PC-3 (cell line): ENCODE measurements around the gene UBQLN1. TPM values are rescaled to one million over a fixed set of nuclear protein-coding genes. Genes with fewer than 3 reads are reported as not detected.

Experiments used
- ATAC-seq: fragments of 200-7000 bp; cut with Tn5 transposase; 2 replicates; pipeline ENCODE4 v1.9.1; 2020; ENCODE audit warnings: mild to moderate bottlenecking, moderate library complexity
- BruUV-seq: library from RNA; stranded (reverse); fragments of 400-500 nt; replicated peaks from 2 replicates; lab custom pipeline; 2021; lab: Mats Ljungman, UMichigan
- CTCF ChIA-PET: fragments of 300-600 bp; sonication (Branson Sonifier 250); formaldehyde crosslinking; loops from one replicate; lab custom pipeline; 2022; ENCODE audit warnings: antibody characterized with exemption; lab: Charles Lee
- POLR2A ChIA-PET: fragments of 300-600 bp; sonication (Branson Sonifier 250); formaldehyde crosslinking; loops from one replicate; lab custom pipeline; 2022; ENCODE audit warnings: antibody characterized with exemption; ENCODE audit not compliant: unreplicated experiment; lab: Charles Lee
- DNase-seq: peaks from one replicate; pipeline ENCODE4 v3.0.0-alpha.2; 2015
- H2AFZ ChIP-seq: fragments of 300-600 bp; sonication (generic); 2 replicates; pipeline ENCODE4 v1.6.0; 2016; ENCODE audit warnings: antibody characterized with exemption, low read length
- H3F3A ChIP-seq: fragments of 300-600 bp; sonication (generic); one replicate; pipeline ENCODE4 v1.6.0; 2017; ENCODE audit warnings: antibody characterized with exemption, low read length, control low read depth, mild to moderate bottlenecking; ENCODE audit not compliant: unreplicated experiment
- H3K27ac ChIP-seq: fragments of 300-600 bp; sonication (generic); 2 replicates; pipeline ENCODE4 v1.5.1; 2016; ENCODE audit warnings: mild to moderate bottlenecking, low read length
- H3K27me3 ChIP-seq: fragments of 300-600 bp; sonication (generic); 2 replicates; pipeline ENCODE4 v1.6.1; 2016; ENCODE audit warnings: low read length, mixed read lengths
- H3K36me3 ChIP-seq: fragments of 300-600 bp; sonication (generic); 2 replicates; pipeline ENCODE4 v1.6.1; 2016; ENCODE audit warnings: low read depth, mixed run types, low read length, mixed read lengths
- H3K4me1 ChIP-seq: fragments of 300-600 bp; sonication (generic); 2 replicates; pipeline ENCODE4 v1.5.1; 2016; ENCODE audit warnings: low read length; ENCODE audit not compliant: insufficient read depth
- H3K4me2 ChIP-seq: fragments of 300-600 bp; sonication (generic); 2 replicates; pipeline ENCODE4 v1.6.0; 2016; ENCODE audit warnings: low read length
- H3K4me3 ChIP-seq: fragments of 300-600 bp; sonication (generic); 2 replicates; pipeline ENCODE4 v1.5.1; 2016; ENCODE audit warnings: mild to moderate bottlenecking, low read length, mixed read lengths
- H3K79me2 ChIP-seq: fragments of 300-600 bp; sonication (generic); 2 replicates; pipeline ENCODE4 v1.6.1; 2017; ENCODE audit warnings: low read length, mixed read lengths
- H3K9ac ChIP-seq: fragments of 300-600 bp; sonication (generic); 2 replicates; pipeline ENCODE4 v1.6.0; 2016; ENCODE audit warnings: mild to moderate bottlenecking, low read length
- H3K9me2 ChIP-seq: fragments of 300-600 bp; sonication (generic); replicated peaks from 2 replicates; pipeline ENCODE4 v1.6.1; 2016; ENCODE audit warnings: mixed run types, low read length, mixed read lengths
- H3K9me3 ChIP-seq: fragments of 300-600 bp; sonication (generic); 2 replicates; pipeline ENCODE4 v1.6.1; 2016; ENCODE audit warnings: low read length, mixed read lengths
- H4K20me1 ChIP-seq: fragments of 300-600 bp; sonication (generic); 2 replicates; pipeline ENCODE4 v1.6.1; 2016; ENCODE audit warnings: low read length, mixed read lengths
- CTCF ChIP-seq: fragments of 300-600 bp; sonication (generic); conservative IDR thresholded peaks from 2 replicates; pipeline ENCODE4 v1.5.1; 2017; ENCODE audit warnings: antibody characterized with exemption, low read depth, mild to moderate bottlenecking, low read length
- EZH2 ChIP-seq: fragments of 300-600 bp; sonication (generic); IDR thresholded peaks from one replicate; pipeline ENCODE4 v1.6.1; 2017; ENCODE audit warnings: antibody characterized with exemption, mild to moderate bottlenecking, low read length; ENCODE audit not compliant: unreplicated experiment
- EZH2phosphoT487 ChIP-seq: fragments of 300-600 bp; sonication (generic); IDR thresholded peaks from 2 replicates; pipeline ENCODE4 v1.6.1; 2018; ENCODE audit warnings: mild to moderate bottlenecking, antibody characterized with exemption, low read length, borderline replicate concordance
- intact Hi-C: fragments of 100-400 bp; cut with micrococcal nuclease; formaldehyde crosslinking; loops from 2 replicates; pipeline ENCODE4 v1.9.0; 2023
- total RNA-seq: library from RNA; depleted of rRNA; stranded (reverse); fragments of >200 nt; gene quantifications from 2 replicates; pipeline ENCODE4 v1.2.3, GENCODE V29; 2014

Gene UBQLN1
- total RNA-seq, 1 experiment from 2014 or later = 105 TPM

- ChIA-PET POLR2A (no interaction called here), CTCF (no interaction called here)
- Histone ChIP-seq H3K9me3 (no peaks in the 10 kb centered on the region), H3K4me2 (no peak overlapping the region), H3K27ac (no peak overlapping the region), H3K9ac (no peak overlapping the region), H3K9me2 (no peaks in the 10 kb centered on the region), H3F3A (no peaks in the 10 kb centered on the region), H3K4me3 (no peak overlapping the region), H3K79me2 (no peaks in the 10 kb centered on the region), H4K20me1 (no peaks in the 10 kb centered on the region), H3K4me1 (no peaks in the 10 kb centered on the region), H3K27me3 (no peaks in the 10 kb centered on the region), H3K36me3 (no peaks in the 10 kb centered on the region), H2AFZ (no peak overlapping the region)
- ATAC-seq = no peak
- intact Hi-C loops = no loop called here
- no peak for TF ChIP-seq CTCF
- no peak for TF ChIP-seq EZH2
- no peak for TF ChIP-seq EZH2phosphoT487
- DNase-seq = no peak
- no TSS peak for BruUV-seq
These were observed 8.0 kb upstream of the UBQLN1 start for GRCh38 chr9:83715794-83716193.

GRCh38 chr9:83715221-83715620 lies 7.5 kb upstream of the UBQLN1 start:
- no peaks in the 10 kb centered on the region for H3K4me1 ChIP-seq
- H3K9me3 ChIP-seq = no peaks in the 10 kb centered on the region
- no peak overlapping the region for H3K4me3 ChIP-seq
- intact Hi-C loops = no loop called here
- no peak for ATAC-seq
- no peak overlapping the region for H3K27ac ChIP-seq
- BruUV-seq = no TSS peak
- no peak overlapping the region for H2AFZ ChIP-seq
- H3K79me2 ChIP-seq = no peaks in the 10 kb centered on the region
- ChIA-PET CTCF (no interaction called here), POLR2A (no interaction called here)
- no peak for DNase-seq
- H3K9me2 ChIP-seq = no peaks in the 10 kb centered on the region
- H3K4me2 ChIP-seq = no peak overlapping the region
- no peaks in the 10 kb centered on the region for H3K27me3 ChIP-seq
- no peak overlapping the region for H3K9ac ChIP-seq
- no peaks in the 10 kb centered on the region for H4K20me1 ChIP-seq
- no peaks in the 10 kb centered on the region for H3F3A ChIP-seq
- H3K36me3 ChIP-seq = no peaks in the 10 kb centered on the region
- TF ChIP-seq CTCF = no peak
- TF ChIP-seq EZH2phosphoT487 = no peak
- no peak for TF ChIP-seq EZH2

- no peak overlapping the region for H2AFZ ChIP-seq
- H3K27ac ChIP-seq = no peak overlapping the region
- CTCF ChIA-PET = no interaction called here
- ATAC-seq (no peak), DNase-seq (peak; percentile 6)
- no peaks in the 10 kb centered on the region for H3K79me2 ChIP-seq
- no peaks in the 10 kb centered on the region for H3K9me2 ChIP-seq
- no peaks in the 10 kb centered on the region for H3F3A ChIP-seq
- no peak overlapping the region for H3K9ac ChIP-seq
- H4K20me1 ChIP-seq = no peaks in the 10 kb centered on the region
- H3K36me3 ChIP-seq = no peaks in the 10 kb centered on the region
- H3K4me2 ChIP-seq = no peak overlapping the region
- H3K4me1 ChIP-seq = no peaks in the 10 kb centered on the region
- no peaks in the 10 kb centered on the region for H3K9me3 ChIP-seq
- no peaks in the 10 kb centered on the region for H3K27me3 ChIP-seq
- no peak overlapping the region for H3K4me3 ChIP-seq
- no TSS peak for BruUV-seq
- intact Hi-C loops = no loop called here
- POLR2A ChIA-PET = no interaction called here
- peak; percentile 44; the same call in 1 of the 2 replicates for TF ChIP-seq CTCF
- no peak for TF ChIP-seq EZH2
- no peak for TF ChIP-seq EZH2phosphoT487
These were observed 6.6 kb upstream of the UBQLN1 start for GRCh38 chr9:83714329-83714728.
